Activated naive CD4-positive, alpha-beta T cell treated with anti-CD3 and anti-CD28 coated beads, Interleukin-2, amount 10 ng/mL, durations not matched to agents 7 days and 5 days (primary cell): ENCODE data around the gene C5.

ENCODE experiments used
- CTCF ChIA-PET: fragments of 350-600 bp; sonication (Branson Sonifier 250); formaldehyde crosslinking; loops from one replicate; lab custom pipeline; 2021; ENCODE audit warnings: antibody characterized with exemption; lab: Charles Lee
- DNase-seq: peaks from one replicate; pipeline ENCODE4 v3.0.0-alpha.2; 2020
- H3K27ac Mint-ChIP-seq: one replicate; pipeline ENCODE4 v1.8.0; 2021; ENCODE audit warnings: mild to moderate bottlenecking, moderate library complexity, mixed read lengths
- H3K27me3 Mint-ChIP-seq: one replicate; pipeline ENCODE4 v1.8.0; 2021; ENCODE audit warnings: mild to moderate bottlenecking, mixed read lengths
- H3K36me3 Mint-ChIP-seq: one replicate; pipeline ENCODE4 v1.8.0; 2021; ENCODE audit warnings: mixed read lengths
- H3K4me1 Mint-ChIP-seq: one replicate; pipeline ENCODE4 v1.8.0; 2021; ENCODE audit warnings: mixed read lengths
- H3K4me3 Mint-ChIP-seq: one replicate; pipeline ENCODE4 v1.8.0; 2021; ENCODE audit warnings: mild to moderate bottlenecking, moderate library complexity, mixed read lengths
- H3K9me3 Mint-ChIP-seq: one replicate; pipeline ENCODE4 v1.8.0; 2021; ENCODE audit warnings: mixed read lengths

C5 gene

DNA sequence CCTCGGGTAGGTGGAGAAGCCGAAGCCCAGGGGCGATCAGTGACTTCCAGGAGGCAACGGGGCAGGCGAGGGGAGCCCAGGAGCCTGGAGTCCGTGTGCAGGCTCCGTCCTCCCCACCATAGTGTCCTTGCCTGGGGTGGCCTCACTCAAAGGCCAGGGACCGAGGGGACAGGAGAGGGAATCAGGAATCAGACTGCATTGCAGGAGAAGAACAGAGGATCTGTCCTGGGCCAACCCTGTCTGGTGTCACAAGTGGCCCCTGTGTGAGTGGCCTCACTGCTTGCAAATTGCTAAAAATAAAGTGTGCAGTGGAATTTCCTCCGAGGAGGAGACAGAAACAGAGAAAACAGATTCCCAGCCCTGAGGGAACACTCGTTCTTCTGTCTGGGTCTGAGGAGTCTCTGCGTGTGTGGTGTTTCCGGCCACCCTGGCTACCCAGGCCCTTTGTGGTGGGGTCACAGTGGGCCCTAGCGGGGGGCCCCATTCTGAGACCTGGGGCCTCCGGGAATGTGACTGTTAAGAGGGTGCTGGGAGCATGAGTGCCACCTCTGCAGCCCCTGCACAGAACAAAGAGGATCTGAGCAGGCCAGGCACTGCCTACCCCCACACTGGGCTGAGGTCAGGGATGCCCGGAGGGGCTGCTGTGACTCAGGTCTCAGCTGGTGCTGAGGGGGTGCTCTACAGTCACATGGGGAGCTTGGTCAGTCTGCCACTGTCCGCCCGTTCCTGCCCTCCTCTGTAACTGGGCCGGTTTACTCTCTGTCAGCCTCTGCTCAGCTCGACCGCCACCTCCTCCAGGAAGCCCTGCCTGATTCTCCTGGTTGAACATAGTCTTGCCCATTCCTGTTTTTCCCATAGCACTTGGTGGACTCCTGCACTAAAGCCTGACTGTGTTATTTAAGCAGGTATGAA lies 130.9 kb downstream of the C5 start:
- no peak for DNase-seq
- Mint-ChIP-seq H3K27me3 (no peaks in the 10 kb centered on the region), H3K27ac (peak overlapping the region; percentile 87), H3K4me1 (peaks cover 91% of the 10 kb centered on the region), H3K36me3 (peaks cover 88% of the 10 kb centered on the region), H3K4me3 (peak overlapping the region; percentile 53), H3K9me3 (peaks cover 7% of the 10 kb centered on the region)
- CTCF ChIA-PET: interaction anchor here (1.0 to 1.2 kb wide), 2 partner anchors 18 to 49 kb away, joined by 3 read pairs; no protein-coding TSS in a partner anchor

DNA sequence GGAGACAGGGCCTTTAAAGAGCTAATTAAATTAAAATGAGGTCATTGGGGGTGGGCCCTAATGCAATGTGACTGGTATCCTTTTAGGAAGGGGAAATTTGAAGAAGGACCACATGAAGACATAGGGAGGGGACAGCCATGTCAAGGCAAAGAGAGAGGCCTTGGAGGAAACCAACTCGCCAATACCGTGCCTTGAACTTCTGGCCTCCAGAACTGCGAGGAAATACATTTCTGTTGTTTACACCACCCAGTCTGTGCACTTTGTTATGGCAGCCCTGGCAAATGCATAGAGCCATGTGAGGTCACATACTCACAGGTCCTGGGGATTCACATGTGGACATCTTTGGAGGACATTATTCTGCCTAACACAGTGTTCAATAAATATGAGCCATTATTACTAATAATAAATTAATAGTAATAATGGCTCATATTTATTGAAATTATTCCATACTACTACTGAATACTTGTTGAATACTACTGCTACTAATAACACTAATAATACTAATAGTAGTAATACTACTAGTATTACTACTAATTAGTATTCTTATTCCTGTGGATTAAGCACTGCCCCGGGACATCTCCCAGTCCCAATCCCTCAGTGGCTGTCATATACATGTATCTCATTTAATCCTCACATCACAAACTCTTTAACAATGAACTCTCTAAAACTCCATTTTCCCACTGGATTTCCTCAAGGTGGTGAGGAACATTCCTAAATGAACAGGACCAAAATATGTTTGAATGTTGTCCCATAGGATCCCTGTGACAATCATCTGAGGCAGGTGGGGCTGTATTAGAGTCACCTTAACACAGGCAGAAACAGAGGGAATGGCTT lies 131.9 kb downstream of the C5 start:
- Mint-ChIP-seq H3K4me3 (no peak overlapping the region), H3K27me3 (no peaks in the 10 kb centered on the region), H3K36me3 (peaks cover 88% of the 10 kb centered on the region), H3K9me3 (peaks cover 7% of the 10 kb centered on the region), H3K27ac (peak overlapping the region; percentile 80), H3K4me1 (peaks cover 85% of the 10 kb centered on the region)
- no peak for DNase-seq
- CTCF ChIA-PET: interaction anchor here (1.6 kb wide), 2 partner anchors 13 to 26 kb away, joined by 4 to 5 read pairs; no protein-coding TSS in a partner anchor

DNA sequence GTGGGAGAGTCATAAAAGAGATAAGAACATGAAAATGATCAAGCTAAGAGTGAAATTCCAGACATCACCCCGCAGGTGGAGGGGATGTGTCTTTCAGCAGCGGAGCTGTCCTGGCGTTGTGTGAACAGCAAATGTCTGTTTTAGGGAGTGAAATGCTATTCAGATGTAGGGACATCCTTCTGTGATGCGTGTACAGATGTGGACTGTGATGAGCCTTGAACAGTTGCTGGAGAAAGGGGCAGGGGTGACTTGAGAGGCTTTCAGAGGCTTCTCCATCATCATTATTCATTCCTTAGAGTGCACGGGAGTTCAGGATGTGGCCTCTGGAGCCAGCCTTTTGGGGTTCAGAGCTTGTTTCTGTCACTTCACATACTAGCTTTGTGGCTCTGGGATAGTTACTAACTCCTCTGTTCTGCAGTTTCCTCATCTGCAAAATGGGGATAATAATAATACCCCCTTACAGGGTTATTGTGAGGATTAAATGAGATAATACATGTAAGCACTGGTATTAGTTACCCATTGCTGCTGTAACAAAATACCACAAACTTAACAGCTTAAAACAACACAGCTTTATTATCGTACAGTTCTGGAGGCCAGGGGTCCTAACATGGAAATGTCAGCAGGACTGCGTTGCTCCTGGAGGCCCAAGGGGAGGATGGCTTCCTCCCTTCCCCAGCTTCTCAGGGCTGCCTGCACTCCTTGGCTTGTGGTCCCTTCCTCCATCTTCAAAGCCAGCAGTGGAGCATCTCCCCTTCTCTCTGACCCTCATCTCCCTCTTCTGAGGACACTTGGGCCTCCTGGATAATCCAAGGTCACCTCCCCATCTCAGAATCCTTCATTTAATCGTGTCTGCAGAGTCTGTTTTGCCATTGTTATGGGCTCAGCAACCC lies 132.8 kb downstream of the C5 start:
- CTCF ChIA-PET: interaction anchor here (1.2 to 2.2 kb wide), 6 partner anchors 9 to 48 kb away, joined by 3 to 18 read pairs (median 5); partner anchors contain the start of gene TRAF1
- peaks cover 88% of the 10 kb centered on the region for H3K36me3 Mint-ChIP-seq
- peaks cover 83% of the 10 kb centered on the region for H3K4me1 Mint-ChIP-seq

DNA sequence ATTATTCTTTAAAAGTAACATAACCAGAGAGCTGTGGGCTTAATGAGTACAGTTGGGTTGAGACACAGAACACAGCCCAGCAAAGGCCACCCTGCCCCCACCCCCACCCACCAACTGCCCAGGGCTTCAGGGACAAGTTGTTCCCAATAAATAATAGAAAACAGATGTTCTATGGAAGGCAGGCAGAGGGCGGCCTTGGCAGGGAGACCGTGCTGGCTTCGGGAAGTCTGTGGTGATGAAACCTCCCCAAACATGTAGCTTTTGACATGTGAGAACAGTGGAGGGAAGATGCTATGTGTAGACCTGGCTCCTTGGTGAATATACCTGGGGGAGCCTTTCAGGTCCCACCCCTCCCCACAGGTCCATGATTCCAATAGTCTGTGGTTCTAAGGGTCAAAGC lies 133.5 kb downstream of the C5 start:
- Mint-ChIP-seq H3K4me1 (peaks cover 83% of the 10 kb centered on the region), H3K36me3 (peaks cover 87% of the 10 kb centered on the region), H3K27ac (peak overlapping the region; percentile 91), H3K9me3 (peaks cover 7% of the 10 kb centered on the region), H3K27me3 (no peaks in the 10 kb centered on the region), H3K4me3 (peak overlapping the region; percentile 40)
- no peak for DNase-seq
- CTCF ChIA-PET: interaction anchor here (1.2 to 2.2 kb wide), 6 partner anchors 9 to 48 kb away, joined by 3 to 18 read pairs (median 5); partner anchors contain the start of gene TRAF1

More for the DNA sequence above, 132.8 kb downstream of the C5 start:
- no peak for DNase-seq
- H3K4me3 Mint-ChIP-seq: peak overlapping the region; percentile 40
- peaks cover 7% of the 10 kb centered on the region for H3K9me3 Mint-ChIP-seq
- peak overlapping the region; percentile 91 for H3K27ac Mint-ChIP-seq
- H3K27me3 Mint-ChIP-seq: no peaks in the 10 kb centered on the region

DNA sequence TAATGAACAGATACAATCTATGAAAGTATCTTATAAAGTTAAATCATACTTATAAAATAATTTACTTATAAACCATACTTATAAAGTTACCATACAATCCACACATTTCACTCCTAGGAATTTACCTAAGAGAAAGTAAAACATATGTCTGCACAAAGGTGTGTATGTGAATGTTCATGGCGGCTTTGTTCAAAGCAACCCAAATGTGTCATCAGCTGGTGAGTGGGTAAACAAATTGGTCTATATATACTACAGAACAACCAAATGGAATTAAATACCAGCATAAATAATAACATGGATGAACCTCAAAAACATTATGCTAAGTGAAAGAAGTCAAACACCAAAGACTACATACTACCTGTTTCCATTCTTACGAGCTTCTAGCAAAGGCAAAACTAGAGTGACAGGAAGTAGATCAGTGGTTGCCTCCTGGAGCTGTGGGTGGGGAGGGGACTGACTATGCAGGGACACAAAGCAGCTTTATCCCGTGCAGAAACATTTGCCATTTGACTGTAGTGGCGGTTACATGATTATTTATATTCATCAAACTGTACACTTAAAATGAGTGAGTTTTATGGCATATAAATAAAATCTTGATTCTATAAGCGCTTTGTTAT lies 134.1 kb downstream of the C5 start:
- Mint-ChIP-seq H3K9me3 (peaks cover 7% of the 10 kb centered on the region), H3K4me3 (peak overlapping the region; percentile 46), H3K4me1 (peaks cover 83% of the 10 kb centered on the region), H3K27ac (peak overlapping the region; percentile 91), H3K36me3 (peaks cover 87% of the 10 kb centered on the region), H3K27me3 (no peaks in the 10 kb centered on the region)
- CTCF ChIA-PET: interaction anchor here (0.8 to 2.2 kb wide), 7 partner anchors 10 to 47 kb away, joined by 3 to 18 read pairs (median 5); partner anchors contain the start of gene TRAF1
- DNase-seq: peak; percentile 75

DNA sequence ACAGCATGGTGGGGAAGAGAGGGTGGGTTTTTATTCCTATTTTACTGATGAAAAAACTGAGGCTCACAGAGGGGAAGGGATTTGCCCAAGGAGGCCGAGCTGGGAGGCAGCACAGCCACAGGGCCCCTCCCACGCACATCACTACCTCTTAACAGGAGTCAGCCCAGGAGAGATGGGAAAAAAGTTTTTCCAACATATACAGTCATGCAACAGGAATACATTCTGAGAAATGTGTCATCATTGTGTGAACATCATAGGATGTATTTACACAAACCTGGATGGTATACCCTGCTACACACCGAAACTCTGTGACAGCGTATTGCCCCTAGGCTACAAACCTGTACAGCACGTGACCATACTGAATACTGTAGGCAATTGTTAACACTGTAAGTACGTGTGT lies 135.1 kb downstream of the C5 start:
- CTCF ChIA-PET: interaction anchor here (2.2 kb wide), 1 partner anchor 11 kb away, joined by 18 read pairs; the partner anchor contains the start of gene TRAF1
- no peaks in the 10 kb centered on the region for H3K27me3 Mint-ChIP-seq
- H3K36me3 Mint-ChIP-seq: peaks cover 88% of the 10 kb centered on the region
- H3K4me1 Mint-ChIP-seq: peaks cover 83% of the 10 kb centered on the region
- DNase-seq: no peak
- H3K4me3 Mint-ChIP-seq: no peak overlapping the region
- H3K27ac Mint-ChIP-seq: no peak overlapping the region
- H3K9me3 Mint-ChIP-seq: peaks cover 7% of the 10 kb centered on the region

DNA sequence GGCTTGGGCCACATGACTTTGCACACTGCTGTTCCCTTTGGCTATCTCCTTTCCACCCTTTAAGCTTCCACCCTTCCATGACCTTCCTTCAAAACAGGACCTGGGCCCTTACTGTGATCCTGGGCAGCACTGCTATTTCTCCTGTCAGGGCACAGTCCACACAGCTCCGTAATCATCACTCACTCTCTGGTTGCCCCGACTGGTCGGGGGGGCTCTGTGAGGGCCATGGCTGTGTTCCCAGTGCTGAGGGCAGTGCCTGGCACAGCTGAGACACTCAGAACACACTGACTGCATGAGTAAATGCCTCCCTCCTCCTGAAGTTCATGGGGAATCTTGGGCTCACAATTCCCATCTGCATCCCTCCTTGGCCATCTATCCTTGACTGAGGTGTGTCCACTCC lies 135.7 kb downstream of the C5 start:
- H3K36me3 Mint-ChIP-seq: peaks cover 88% of the 10 kb centered on the region
- peaks cover 7% of the 10 kb centered on the region for H3K9me3 Mint-ChIP-seq
- no peak overlapping the region for H3K27ac Mint-ChIP-seq
- no peak overlapping the region for H3K4me3 Mint-ChIP-seq
- CTCF ChIA-PET: no interaction called here
- no peaks in the 10 kb centered on the region for H3K27me3 Mint-ChIP-seq
- no peak for DNase-seq
- peaks cover 83% of the 10 kb centered on the region for H3K4me1 Mint-ChIP-seq

DNA sequence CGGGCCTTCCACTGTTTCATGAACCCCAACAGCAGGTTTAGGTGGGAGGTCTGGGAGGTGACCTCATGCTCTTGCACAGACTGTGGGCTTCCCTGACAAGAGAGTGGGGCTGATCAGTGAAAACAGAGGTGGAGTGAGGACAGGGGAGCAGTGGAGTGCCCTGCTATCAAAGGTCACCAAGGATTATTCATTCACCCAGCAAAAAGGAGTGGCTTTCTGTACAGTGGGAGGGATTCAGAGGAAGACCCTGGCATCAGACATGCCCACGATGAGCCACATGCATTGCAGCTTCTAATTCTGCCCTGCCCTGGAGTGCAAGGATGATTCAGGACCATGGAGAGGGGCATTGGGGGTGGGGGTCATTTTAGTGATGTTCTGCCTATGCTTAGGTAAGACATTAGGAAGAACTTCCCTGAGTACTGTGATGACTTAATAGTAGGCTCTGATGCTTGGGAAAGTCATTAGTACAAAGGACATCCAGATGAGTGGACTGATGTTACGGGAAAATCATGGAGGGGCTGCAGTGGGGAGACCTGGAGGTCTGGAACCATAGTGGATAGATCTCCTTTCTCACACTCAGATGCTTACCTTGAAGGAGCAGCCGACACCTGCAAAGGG lies 136.3 kb downstream of the C5 start:
- Mint-ChIP-seq H3K36me3 (peaks cover 88% of the 10 kb centered on the region), H3K4me1 (peaks cover 86% of the 10 kb centered on the region), H3K9me3 (peaks cover 7% of the 10 kb centered on the region), H3K4me3 (no peak overlapping the region), H3K27ac (peak overlapping the region; percentile 64), H3K27me3 (no peaks in the 10 kb centered on the region)
- DNase-seq: peak; percentile 63
- CTCF ChIA-PET: no interaction called here

DNA sequence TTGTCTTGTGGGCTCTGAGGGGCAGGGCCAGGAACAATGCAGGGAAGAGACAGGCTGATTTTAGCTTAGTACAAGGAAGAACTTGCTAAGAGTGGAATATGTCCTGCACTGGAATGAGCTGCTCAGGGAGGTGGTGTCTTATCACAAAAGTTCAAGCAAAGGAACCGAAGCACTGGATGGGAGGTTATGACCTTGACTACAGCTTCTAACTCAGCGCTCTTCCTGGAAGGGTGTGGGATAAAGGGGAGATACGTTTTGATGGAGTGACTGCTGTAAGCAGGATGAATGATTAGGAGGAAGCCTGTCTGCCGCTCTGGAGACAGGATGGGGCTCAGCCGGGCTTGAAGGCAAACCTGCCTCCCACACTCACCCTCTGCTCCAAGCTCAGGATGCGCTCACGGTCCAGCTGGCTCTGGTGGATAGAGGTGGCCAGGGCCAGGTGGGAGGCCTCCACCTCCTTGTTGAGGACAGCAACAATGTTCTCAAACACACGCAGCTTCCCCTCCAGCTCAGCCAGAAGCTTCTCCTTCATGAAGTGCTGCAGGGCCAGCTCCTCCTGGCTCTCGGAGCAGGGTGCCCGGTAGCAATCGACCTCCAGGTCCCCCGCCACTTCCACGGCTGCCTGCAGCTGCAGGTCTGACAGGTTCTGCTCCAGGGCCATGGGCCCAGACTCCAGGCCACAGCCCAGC lies 137.0 kb downstream of the C5 start:
- peaks cover 82% of the 10 kb centered on the region for H3K4me1 Mint-ChIP-seq
- H3K27ac Mint-ChIP-seq: peak overlapping the region; percentile 84
- peaks cover 7% of the 10 kb centered on the region for H3K9me3 Mint-ChIP-seq
- H3K4me3 Mint-ChIP-seq: no peak overlapping the region
- no peak for DNase-seq
- H3K36me3 Mint-ChIP-seq: peaks cover 86% of the 10 kb centered on the region
- CTCF ChIA-PET: no interaction called here
- H3K27me3 Mint-ChIP-seq: no peaks in the 10 kb centered on the region

DNA sequence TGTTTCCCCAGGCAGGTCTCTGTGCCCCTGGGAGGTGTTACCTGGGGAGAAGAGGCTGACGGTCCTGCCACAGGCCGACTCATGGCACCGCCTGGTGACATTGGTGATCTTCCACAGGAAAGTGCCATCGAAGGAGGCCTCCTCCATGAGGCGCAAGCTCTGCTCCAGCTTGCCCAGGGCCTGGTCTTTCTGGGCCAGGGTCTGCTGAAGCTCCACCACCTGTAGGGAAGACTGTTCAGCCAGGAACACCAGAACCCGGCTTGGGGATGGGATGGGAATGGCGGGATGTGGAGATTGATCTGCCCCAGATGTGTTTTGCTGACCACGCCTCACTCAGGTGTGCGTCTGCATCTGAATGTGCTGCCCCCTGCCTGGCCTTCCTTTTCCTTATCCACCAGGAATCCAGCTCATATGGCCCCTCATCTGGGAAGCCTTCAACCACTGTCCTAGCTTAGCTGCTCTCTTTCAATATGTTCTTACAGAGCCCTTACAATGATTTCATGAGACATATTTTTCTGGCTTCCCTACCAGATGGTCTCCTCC lies 138.7 kb downstream of the C5 start:
- Mint-ChIP-seq H3K27ac (peak overlapping the region; percentile 79), H3K27me3 (no peaks in the 10 kb centered on the region), H3K4me3 (no peak overlapping the region), H3K9me3 (no peaks in the 10 kb centered on the region), H3K4me1 (peaks cover 81% of the 10 kb centered on the region), H3K36me3 (peaks cover 87% of the 10 kb centered on the region)
- CTCF ChIA-PET: interaction anchor here (0.8 to 1.0 kb wide), 2 partner anchors 9 to 155 kb away, joined by 3 to 4 read pairs; no protein-coding TSS in a partner anchor
- no peak for DNase-seq

DNA sequence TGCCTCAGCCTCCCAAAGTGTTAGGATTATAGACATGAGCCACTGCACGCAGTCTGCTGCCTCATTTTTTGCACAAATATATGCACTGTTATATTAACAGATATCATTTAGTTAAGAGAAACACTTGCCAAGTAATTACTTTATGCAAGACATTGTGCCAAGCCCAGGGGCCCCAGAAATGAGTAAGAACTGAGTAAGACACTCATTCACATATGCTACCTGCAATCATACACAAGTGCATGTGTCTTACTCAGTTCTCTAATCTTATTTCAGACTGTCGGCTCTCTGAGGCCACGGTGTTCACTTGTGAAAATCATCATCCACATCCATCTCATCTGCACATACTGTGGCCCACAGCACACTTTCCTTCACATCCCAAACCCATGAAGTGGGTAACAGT lies 139.4 kb downstream of the C5 start:
- DNase-seq: no peak
- no peaks in the 10 kb centered on the region for H3K9me3 Mint-ChIP-seq
- H3K4me3 Mint-ChIP-seq: no peak overlapping the region
- peaks cover 89% of the 10 kb centered on the region for H3K36me3 Mint-ChIP-seq
- peak overlapping the region; percentile 79 for H3K27ac Mint-ChIP-seq
- CTCF ChIA-PET: interaction anchor here (1.0 kb wide), 1 partner anchor 13 kb away, joined by 3 read pairs; no protein-coding TSS in a partner anchor
- no peaks in the 10 kb centered on the region for H3K27me3 Mint-ChIP-seq
- peaks cover 83% of the 10 kb centered on the region for H3K4me1 Mint-ChIP-seq

DNA sequence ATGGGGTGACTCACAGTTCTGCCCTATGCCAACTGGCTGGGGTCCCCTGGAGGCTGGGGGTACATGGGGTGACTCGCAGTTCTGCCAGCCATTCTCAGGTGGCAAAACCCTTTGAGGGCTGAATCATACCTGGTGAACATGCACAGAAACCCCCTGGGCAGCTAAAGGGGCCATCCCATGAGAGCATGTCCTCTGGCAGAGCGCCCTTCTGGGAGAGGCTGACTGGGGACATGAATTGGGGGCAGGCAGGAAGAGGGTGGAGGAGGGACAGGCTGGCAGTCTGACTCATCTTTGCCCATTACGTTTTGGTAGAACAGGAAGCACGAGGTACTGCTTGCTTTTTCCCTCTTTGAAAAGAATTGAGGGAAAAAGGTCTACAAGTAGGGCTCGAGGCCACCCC lies 140.2 kb downstream of the C5 start:
- DNase-seq: peak; percentile 50
- Mint-ChIP-seq H3K36me3 (peaks cover 93% of the 10 kb centered on the region), H3K9me3 (no peaks in the 10 kb centered on the region), H3K4me3 (no peak overlapping the region), H3K27me3 (no peaks in the 10 kb centered on the region), H3K4me1 (peaks cover 83% of the 10 kb centered on the region), H3K27ac (peak overlapping the region; percentile 79)
- CTCF ChIA-PET: interaction anchor here (1.0 kb wide), 1 partner anchor 13 kb away, joined by 3 read pairs; no protein-coding TSS in a partner anchor
